ENCODE measurements around the gene TTC23.

DNA sequence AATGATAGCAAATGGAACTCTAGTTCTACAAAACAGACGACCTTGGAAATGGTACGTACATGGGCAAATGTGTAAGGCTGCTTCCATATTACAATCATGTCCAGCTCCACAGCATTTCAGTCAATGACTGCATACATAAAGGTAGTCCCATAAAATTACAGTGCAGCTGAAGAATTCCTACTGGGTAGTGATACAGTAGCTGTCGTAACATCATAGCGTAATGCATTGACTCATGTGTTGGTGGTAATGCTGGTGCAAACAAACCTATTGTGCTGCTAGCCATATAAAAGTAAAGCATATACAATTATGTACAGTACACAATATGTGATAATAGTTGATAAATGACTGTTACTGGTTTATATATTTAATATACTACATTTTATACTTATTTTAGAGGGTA lies 18.5 kb downstream of the TTC23 start:
- no peak for TF ChIP-seq POLR2AphosphoS5 (IDR thresholded peaks at IDR 0.05; ENCODE audit: low read depth, low read length)
- no peak for TF ChIP-seq POLR2A (IDR thresholded peaks at IDR 0.05; ENCODE audit: low read depth, low read length)
- TF ChIP-seq TAF1 (IDR thresholded peaks at IDR 0.05; ENCODE audit: borderline replicate concordance, low read depth, low read length), result no peak

Measured in GM12892 (cell line).